Upper lobe of right lung (tissue), 1 donor: Measurements from ENCODE around the gene SUN2. TPM values are rescaled to one million over a fixed set of nuclear protein-coding genes. Genes with fewer than 3 reads are reported as not detected.

Source experiments
- ATAC-seq: fragments of 200-7000 bp; cut with Tn5 transposase; one replicate; pipeline ENCODE4 v1.9.1; 2020; ENCODE audit warnings: mild to moderate bottlenecking, moderate library complexity
- DNase-seq: peaks from one replicate; pipeline ENCODE4 v3.0.0-alpha.2; 2020
- H3K27ac ChIP-seq: fragments of 200-600 bp; one replicate; pipeline ENCODE4 v1.8.0; 2022
- H3K27me3 ChIP-seq: fragments of 200-600 bp; one replicate; pipeline ENCODE4 v1.8.0; 2022; ENCODE audit warnings: mild to moderate bottlenecking
- H3K36me3 ChIP-seq: fragments of 200-600 bp; one replicate; pipeline ENCODE4 v1.8.0; 2022
- H3K4me1 ChIP-seq: fragments of 200-600 bp; one replicate; pipeline ENCODE4 v1.8.0; 2022
- H3K4me3 ChIP-seq: fragments of 200-600 bp; one replicate; pipeline ENCODE4 v1.8.0; 2022; ENCODE audit warnings: mild to moderate bottlenecking
- H3K9me3 ChIP-seq: fragments of 200-600 bp; one replicate; pipeline ENCODE4 v1.8.0; 2022
- intact Hi-C: fragments of 100-400 bp; cut with DNase I; formaldehyde crosslinking; loops from one replicate; pipeline ENCODE4 v1.11.0; 2022
- total RNA-seq: library from RNA; stranded (reverse); fragmentation: NEBNext Ultra II Directional; extraction: Animal tissue kit (Norgen Biotek cat#: 25700); gene quantifications from one replicate; pipeline ENCODE4 v1.2.1, GENCODE V29; 2021
- TF ChIP-seq, protein P1 (sequence below): fragments of 200-600 bp; IDR thresholded peaks from one replicate; pipeline ENCODE4 v1.8.0; 2022; ENCODE audit warnings: antibody characterized with exemption
- donor health status: DM: no; HTN: yes; CAD: no; lungs with severe emphysema.

Gene SUN2
- total RNA-seq, 1 donor from 2014 or later = 242 TPM

DNA sequence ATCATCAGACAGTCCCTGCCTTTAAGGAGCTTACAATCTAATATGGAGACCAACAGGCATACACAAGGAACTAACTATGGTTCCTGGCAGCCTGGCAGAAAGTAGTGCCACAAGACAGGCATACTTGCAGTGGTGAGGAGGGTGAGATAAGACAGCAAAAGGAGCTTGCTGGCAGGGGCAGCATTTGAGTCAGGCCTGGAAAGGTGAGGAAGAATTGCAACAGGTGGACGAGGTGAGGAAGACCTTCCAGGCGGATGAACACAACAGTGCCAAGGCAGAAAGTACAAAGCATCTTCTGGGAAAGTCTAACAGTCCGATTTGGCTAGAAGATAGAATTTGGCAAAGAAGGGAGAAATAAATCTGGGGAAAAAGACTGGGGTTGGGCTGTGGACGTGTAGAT lies 33.8 kb upstream of the SUN2 start:
- Histone ChIP-seq H3K9me3 (no peaks in the 10 kb centered on the region), H3K4me1 (peaks cover 26% of the 10 kb centered on the region), H3K36me3 (peaks cover 9% of the 10 kb centered on the region), H3K4me3 (no peak overlapping the region), H3K27ac (peak overlapping the region; percentile 1), H3K27me3 (no peaks in the 10 kb centered on the region)
- DNase-seq = no peak
- ATAC-seq = no peak
- TF ChIP-seq, protein P1, sequence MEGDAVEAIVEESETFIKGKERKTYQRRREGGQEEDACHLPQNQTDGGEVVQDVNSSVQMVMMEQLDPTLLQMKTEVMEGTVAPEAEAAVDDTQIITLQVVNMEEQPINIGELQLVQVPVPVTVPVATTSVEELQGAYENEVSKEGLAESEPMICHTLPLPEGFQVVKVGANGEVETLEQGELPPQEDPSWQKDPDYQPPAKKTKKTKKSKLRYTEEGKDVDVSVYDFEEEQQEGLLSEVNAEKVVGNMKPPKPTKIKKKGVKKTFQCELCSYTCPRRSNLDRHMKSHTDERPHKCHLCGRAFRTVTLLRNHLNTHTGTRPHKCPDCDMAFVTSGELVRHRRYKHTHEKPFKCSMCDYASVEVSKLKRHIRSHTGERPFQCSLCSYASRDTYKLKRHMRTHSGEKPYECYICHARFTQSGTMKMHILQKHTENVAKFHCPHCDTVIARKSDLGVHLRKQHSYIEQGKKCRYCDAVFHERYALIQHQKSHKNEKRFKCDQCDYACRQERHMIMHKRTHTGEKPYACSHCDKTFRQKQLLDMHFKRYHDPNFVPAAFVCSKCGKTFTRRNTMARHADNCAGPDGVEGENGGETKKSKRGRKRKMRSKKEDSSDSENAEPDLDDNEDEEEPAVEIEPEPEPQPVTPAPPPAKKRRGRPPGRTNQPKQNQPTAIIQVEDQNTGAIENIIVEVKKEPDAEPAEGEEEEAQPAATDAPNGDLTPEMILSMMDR = no peak
- intact Hi-C loops = no loop called here

DNA sequence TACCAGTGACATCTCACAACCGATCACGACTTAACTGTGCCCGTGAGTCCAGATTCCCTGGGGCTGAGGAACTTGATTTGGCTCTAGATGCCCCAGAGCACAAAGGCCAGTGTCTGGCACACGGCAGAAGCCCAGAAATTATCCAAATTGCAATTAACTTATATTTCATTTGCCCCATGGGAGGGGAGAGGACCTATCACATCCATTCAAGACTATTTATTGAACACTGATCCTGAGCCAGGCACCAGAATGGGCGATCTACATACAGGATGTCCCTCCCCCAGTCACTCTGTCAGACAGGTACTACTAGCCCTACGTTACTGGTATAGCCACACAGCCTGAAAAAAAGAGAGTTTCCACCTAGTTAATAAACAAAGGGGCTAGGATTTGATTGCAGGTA lies 33.0 kb upstream of the SUN2 start:
- Histone ChIP-seq H3K9me3 (no peaks in the 10 kb centered on the region), H3K4me1 (peaks cover 22% of the 10 kb centered on the region), H3K27ac (peak overlapping the region; percentile 64), H3K27me3 (no peaks in the 10 kb centered on the region), H3K36me3 (peaks cover 9% of the 10 kb centered on the region), H3K4me3 (no peak overlapping the region)
- DNase-seq (no peak), ATAC-seq (no peak)
- TF ChIP-seq, protein P1 = no peak
- intact Hi-C loops = no loop called here

DNA sequence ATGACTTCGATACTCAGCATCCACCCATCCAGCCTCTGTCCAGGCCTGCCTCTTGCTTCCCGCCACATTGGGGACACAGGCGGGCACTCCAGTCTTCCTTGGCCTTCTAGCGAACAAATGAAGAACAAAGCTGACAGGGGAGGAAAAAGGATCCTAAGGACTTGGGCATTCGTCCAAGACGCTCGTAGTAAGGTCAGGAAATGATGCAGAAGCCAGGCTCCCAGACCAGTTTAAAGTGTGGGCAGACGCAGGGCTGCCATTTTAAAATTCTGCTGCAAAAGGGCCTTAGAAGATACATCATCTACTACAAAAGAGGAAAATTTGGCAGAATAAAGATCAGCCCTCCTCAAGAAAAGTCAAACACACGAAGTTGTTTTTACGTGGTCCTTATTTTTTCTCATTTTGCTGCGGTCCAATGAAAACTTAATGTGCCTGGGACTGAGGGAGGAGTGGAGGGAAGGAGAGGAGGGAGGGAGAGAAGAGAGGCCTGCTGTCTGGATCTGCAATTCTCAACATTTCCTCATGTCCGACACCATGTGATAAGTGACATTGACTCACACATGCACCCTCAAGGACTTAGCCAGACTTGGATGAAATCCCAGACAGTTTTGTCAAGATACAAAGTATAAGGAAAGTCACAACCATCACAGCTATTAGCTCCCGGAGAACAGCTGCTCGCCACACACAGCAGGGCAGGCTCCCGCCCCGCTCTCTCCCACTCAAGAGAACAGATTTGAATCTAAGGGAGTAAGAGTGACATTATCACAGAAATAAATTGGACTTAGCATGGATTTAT lies 32.4 kb upstream of the SUN2 start:
- DNase-seq (no peak), ATAC-seq (peak; percentile 90)
- TF ChIP-seq, protein P1 = no peak
- Histone ChIP-seq H3K9me3 (no peaks in the 10 kb centered on the region), H3K4me1 (peaks cover 20% of the 10 kb centered on the region), H3K27ac (peak overlapping the region; percentile 70), H3K4me3 (no peak overlapping the region), H3K36me3 (peaks cover 9% of the 10 kb centered on the region), H3K27me3 (no peaks in the 10 kb centered on the region)
- intact Hi-C loops = no loop called here

DNA sequence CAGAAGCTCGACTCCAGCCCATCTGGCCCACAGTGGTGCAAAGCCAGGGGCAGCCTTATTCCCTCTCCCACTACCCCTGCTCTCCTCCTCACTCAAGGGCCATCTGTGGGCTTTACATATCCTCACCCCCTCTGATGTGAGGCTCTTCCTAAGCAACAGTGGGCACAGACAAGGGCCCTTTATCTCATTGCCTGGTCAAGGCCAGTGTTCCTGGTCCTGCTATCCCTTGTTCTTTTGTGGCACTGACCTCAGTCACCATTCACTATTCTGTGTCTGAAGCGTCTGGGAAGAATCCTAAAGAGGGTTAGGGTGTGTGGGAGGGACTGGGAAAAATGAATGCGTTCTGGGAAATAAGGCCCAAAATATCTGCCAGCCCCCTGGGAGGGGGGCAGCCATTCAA lies 30.8 kb upstream of the SUN2 start:
- Histone ChIP-seq H3K27ac (no peak overlapping the region), H3K36me3 (peaks cover 9% of the 10 kb centered on the region), H3K4me3 (no peak overlapping the region), H3K4me1 (peaks cover 18% of the 10 kb centered on the region), H3K9me3 (no peaks in the 10 kb centered on the region), H3K27me3 (no peaks in the 10 kb centered on the region)
- DNase-seq (no peak), ATAC-seq (no peak)
- intact Hi-C loops = no loop called here
- TF ChIP-seq, protein P1 = no peak

DNA sequence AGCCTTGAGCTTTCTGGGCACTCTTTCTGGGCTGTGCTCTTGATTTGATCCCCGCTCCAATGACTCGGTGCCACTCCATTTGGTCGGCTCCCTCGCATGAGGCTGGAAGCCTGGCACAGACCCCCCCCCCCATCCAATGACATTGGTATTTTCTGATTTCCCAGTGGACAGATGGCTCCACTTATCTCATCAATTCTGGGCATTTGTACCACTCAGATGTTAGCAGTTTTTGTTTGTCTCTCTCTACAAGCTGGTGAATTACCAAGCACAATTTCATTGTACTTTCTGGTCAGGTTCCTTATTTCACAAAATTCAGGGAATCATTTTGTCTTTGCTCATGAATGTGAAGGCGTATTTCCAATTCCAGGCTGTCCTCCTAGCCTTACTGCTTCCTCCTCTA lies 29.1 kb upstream of the SUN2 start:
- intact Hi-C loops = no loop called here

More for the DNA sequence above, 29.1 kb upstream of the SUN2 start:
- Histone ChIP-seq H3K4me3 (no peak overlapping the region), H3K4me1 (peaks cover 18% of the 10 kb centered on the region), H3K27ac (no peak overlapping the region), H3K27me3 (no peaks in the 10 kb centered on the region), H3K9me3 (no peaks in the 10 kb centered on the region), H3K36me3 (peaks cover 10% of the 10 kb centered on the region)
- DNase-seq (no peak), ATAC-seq (no peak)
- TF ChIP-seq, protein P1 = no peak
